GM12872 (cell line): Measurements from ENCODE around the gene MRPL38.

Experiments
- CTCF ChIP-seq: IDR thresholded peaks from 3 replicates; pipeline ENCODE4 v1.5.1; 2011; ENCODE audit warnings: low read depth, mild to moderate bottlenecking, low read length, moderate library complexity; ENCODE audit not compliant: insufficient read depth

MRPL38 gene

GRCh38 chr17:75895370-75896155, 9.1 kb downstream of the MRPL38 start:
- TF ChIP-seq CTCF = peak; percentile 54

- no peak for TF ChIP-seq CTCF
Observed at GRCh38 chr17:75894049-75894733, 10.5 kb downstream of the MRPL38 start.

GRCh38 chr17:75893305-75894048, 11.2 kb downstream of the MRPL38 start:
- no peak for TF ChIP-seq CTCF

DNA sequence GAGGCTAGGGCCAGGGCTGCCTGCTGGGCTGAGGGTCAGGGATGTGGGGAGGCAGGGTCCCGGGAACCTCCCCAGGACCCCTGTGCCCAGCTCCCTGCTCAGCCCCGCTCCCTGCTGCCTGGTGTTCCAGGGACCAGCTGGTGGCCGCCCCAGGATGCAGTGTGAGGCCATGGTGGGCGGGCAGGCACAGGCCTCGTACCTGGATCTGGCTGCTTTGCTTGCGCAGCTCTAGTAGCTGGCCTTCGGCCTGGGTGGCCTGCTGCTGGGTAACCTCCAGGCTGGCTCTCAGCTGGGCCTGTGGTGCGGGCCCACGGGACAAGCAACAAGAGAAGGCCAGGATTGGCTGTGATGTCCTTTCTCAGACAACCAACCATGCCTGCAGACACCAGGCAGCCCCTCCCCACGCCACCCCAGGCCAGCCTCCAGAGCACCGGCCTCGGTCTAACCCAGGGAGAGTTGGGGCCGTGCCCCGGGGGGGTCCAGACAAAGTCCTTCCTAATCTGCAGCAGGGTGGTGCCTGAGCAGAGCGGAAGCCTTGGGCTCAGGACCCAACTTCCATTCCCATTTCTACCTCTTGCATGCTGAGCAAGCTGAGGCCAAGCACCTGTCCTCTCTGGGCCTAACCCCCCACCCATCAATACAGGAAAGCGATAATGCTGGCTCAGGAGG, 12.0 kb downstream of the MRPL38 start:
- no peak for TF ChIP-seq CTCF

DNA sequence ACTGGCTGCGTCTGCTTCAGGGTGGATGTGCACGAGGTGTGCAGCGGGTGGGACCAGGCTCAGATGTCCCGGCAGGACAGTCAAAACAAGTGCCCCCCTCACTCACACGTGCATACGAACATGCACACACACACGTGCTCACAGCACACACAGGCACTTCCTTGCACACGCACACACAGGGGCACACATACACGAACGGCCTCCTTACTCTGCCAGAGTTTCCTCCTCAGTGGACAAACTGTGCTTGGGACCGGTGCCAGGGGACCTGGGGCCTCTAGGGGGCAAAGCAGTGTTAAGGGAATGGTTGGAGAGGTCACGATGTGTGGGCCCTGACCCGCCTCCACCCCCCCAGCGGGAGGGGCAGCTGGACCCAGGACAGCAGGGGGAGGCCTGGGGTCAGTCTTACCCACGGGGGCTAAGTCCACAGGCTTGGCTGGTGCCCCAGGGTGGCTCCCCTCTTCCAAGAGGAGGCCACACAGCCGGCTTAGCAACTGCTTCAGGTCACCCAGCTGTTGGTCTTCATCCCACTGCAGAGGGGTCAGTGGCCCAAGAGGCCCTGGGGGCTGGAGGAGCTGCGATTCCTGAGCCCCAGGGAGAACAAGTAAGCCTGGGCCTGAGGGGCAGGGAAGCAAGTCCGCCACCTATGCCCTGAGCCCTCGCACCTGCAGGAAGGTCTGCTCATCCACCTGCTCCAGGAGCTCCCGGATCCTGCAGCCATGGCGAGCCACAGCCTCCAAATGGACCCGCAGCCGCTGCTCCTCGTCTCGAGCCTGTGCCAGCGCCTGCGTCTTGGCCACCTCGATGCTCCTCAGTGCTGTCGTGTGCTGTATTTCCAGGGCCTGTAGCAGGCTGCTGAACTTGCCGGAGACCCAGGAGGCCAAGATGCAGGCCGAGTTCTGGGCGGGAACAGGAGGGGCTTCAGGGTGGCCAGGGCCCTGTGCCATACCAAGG, 12.8 kb downstream of the MRPL38 start:
- TF ChIP-seq CTCF = no peak

DNA sequence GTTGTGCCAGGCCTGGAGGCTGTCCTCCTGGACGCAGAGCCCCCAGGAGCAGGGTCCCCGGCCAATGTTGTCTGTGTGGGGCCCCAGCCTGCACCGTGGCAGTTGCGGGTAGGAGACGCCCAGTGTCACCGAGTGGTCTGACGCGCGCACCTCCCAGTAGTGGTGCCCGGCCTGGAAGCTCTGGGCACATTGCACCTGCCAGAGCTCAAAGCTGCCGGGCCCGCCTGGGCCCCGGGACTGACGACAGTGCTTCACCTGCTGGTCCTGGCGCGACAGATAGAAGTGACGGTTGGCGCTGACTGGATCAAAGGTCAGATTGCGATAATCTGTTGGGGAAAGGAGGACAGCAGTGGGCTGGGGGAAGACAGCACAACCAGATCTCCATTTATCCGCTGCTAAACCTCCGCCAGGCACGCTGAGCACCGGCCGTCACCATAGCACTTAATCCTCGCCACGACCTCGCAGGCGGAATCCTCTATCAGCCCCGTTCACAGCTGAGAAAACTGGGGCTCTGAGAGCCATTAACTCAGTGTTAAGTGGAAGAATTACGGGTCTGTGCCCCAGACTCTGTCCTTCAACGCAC, 13.6 kb downstream of the MRPL38 start:
- TF ChIP-seq CTCF = no peak
